ENCODE results near the gene ACSS1. TPM values are rescaled to one million over a fixed set of nuclear protein-coding genes. Genes with fewer than 3 reads are reported as not detected.

Gene ACSS1
- total and polyA plus RNA-seq, 2 of the 8 experiments (the other 6 are each of a cell fraction or from before 2014, with no cell fraction given), result 2.6 to 3.4 TPM

- TF ChIP-seq BACH1 (IDR thresholded peaks at IDR 0.05; ENCODE audit: low read length), result no peak
- TF ChIP-seq SP1 (IDR thresholded peaks at IDR 0.05; ENCODE audit: low read depth, low read length), result no peak
Measured at GRCh38 chr20:25046181-25046641, 11.7 kb downstream of the ACSS1 start.

More at GRCh38 chr20:25046181-25046641, 11.7 kb downstream of the ACSS1 start:
- H3K23me2 ChIP-seq (ENCODE audit: low read depth, low read length), result no peaks in the 10 kb centered on the region
- ChIA-PET POLR2A (ENCODE audit: partially characterized antibody) (no interaction called here), CTCF (ENCODE audit: partially characterized antibody) (interaction anchor here (0.9 to 3.1 kb wide), 3 partner anchors 13 to 30 kb away, joined by 3 to 13 read pairs (median 6); no protein-coding TSS in a partner anchor)
- H2BK5ac ChIP-seq (ENCODE audit: low read depth, low read length), result no peak overlapping the region
- no peak overlapping the region for H2BK20ac ChIP-seq (ENCODE audit: low read length)
- H2BK12ac ChIP-seq (ENCODE audit: low read depth, low read length), result no peak overlapping the region
- no peak overlapping the region for H3K9ac ChIP-seq (replicated peaks in 1 of 4; ENCODE audit: extremely low read depth in 1 of 4, low read depth in 3 of 4, low read length in 3 of 4)
- H3K27me3 ChIP-seq (replicated peaks in 1 of 4; ENCODE audit: control insufficient read depth in 3 of 4, extremely low read depth in 1 of 4, insufficient read depth in 3 of 4, low read length in 3 of 4), result no peaks in the 10 kb centered on the region; a peak in 1 of 7 replicates
- no peak for FAIRE-seq
- no peak overlapping the region for H2AFZ ChIP-seq (ENCODE audit: low read length)
- no peak overlapping the region for H2BK15ac ChIP-seq (ENCODE audit: low read length)
- no peak overlapping the region for H3K23ac ChIP-seq (ENCODE audit: insufficient read length)
- no peaks in the 10 kb centered on the region for H3K79me1 ChIP-seq (ENCODE audit: low read depth, low read length)
- no peak overlapping the region for H4K91ac ChIP-seq (replicated peaks; ENCODE audit: insufficient read length, low read length)
- no peak overlapping the region for H3K18ac ChIP-seq (ENCODE audit: extremely low read depth, low read length)
- H3K56ac ChIP-seq (replicated peaks; ENCODE audit: insufficient read length, low read depth, low read length), result no peak overlapping the region
- H3K4me2 ChIP-seq (ENCODE audit: insufficient read depth in 1 of 2, low read depth in 2 of 2, low read length in 2 of 2), result no peak overlapping the region
- H3K4me1 ChIP-seq (replicated peaks in 1 of 4; ENCODE audit: control insufficient read depth in 3 of 4, insufficient read depth in 4 of 4, low read length in 3 of 4), result no peaks in the 10 kb centered on the region; a peak in 1 of 7 replicates
- no peaks in the 10 kb centered on the region for H3K79me2 ChIP-seq (ENCODE audit: control insufficient read depth in 1 of 2, insufficient read depth in 2 of 2, low read length in 2 of 2)
- H2BK120ac ChIP-seq (replicated peaks; ENCODE audit: low read depth, low read length), result no peak overlapping the region
- H3K4ac ChIP-seq (replicated peaks; ENCODE audit: insufficient read length, low read depth, low read length), result no peak overlapping the region
- H4K20me1 ChIP-seq (replicated peaks in 1 of 2; ENCODE audit: control insufficient read depth in 1 of 2, insufficient read depth in 2 of 2, low read length in 2 of 2), result no peaks in the 10 kb centered on the region
- no peaks in the 10 kb centered on the region for H3K9me3 ChIP-seq (ENCODE audit: insufficient read depth in 2 of 2, low read depth in 1 of 2, low read length in 1 of 2)
- WGBS, 2 experiments (ENCODE audit: extremely low coverage in 1 of 2, insufficient coverage in 1 of 2, insufficient read length in 1 of 2, insufficient replicate concordance in 2 of 2, low coverage in 1 of 2, low lambda C conversion rate in 2 of 2, missing lambda C conversion rate in 1 of 2), result 80% methylated on average over 14 of the region's 14 CpGs; no CpG with 5 or more reads in 1 of the 2 experiments
- H3K4me3 ChIP-seq (ENCODE audit: extremely low read depth in 1 of 4, insufficient read depth in 2 of 4, low read depth in 3 of 4, low read length in 4 of 4), result no peak overlapping the region
- no peaks in the 10 kb centered on the region for H3K36me3 ChIP-seq (ENCODE audit: control insufficient read depth in 2 of 4, insufficient read depth in 4 of 4, low read length in 3 of 4)
- no peak overlapping the region for H4K8ac ChIP-seq (ENCODE audit: extremely low read depth, insufficient read depth, low read length)
- H2AK5ac ChIP-seq (ENCODE audit: low read depth, low read length), result no peak overlapping the region
- no peak overlapping the region for H3K14ac ChIP-seq (ENCODE audit: insufficient read length)
- H4K5ac ChIP-seq (ENCODE audit: insufficient read length, low read depth, low read length), result no peak overlapping the region
- no peak for DNase-seq (ENCODE audit: low read depth in 1 of 2, low spot score in 2 of 2)
- H3K27ac ChIP-seq (ENCODE audit: low read depth, low read length), result no peak overlapping the region
